HUES48 (cell line): ENCODE measurements around the gene EYS.

Source experiments
- H3K27ac ChIP-seq: one replicate; pipeline ENCODE4 v1.7.0; 2013; ENCODE audit warnings: low read depth, low read length, inconsistent platforms
- H3K27me3 ChIP-seq: 2 replicates; pipeline ENCODE4 v1.6.1; 2013; ENCODE audit warnings: mild to moderate bottlenecking, low read length; ENCODE audit not compliant: control insufficient read depth, insufficient read depth
- H3K36me3 ChIP-seq: 2 replicates; pipeline ENCODE4 v1.6.1; 2013; ENCODE audit warnings: low read length; ENCODE audit not compliant: control insufficient read depth, insufficient read depth
- H3K4me1 ChIP-seq: 2 replicates; pipeline ENCODE4 v1.6.1; 2013; ENCODE audit warnings: mild to moderate bottlenecking, low read length; ENCODE audit not compliant: control insufficient read depth, insufficient read depth
- H3K4me3 ChIP-seq: 2 replicates; pipeline ENCODE4 v1.5.1; 2013; ENCODE audit warnings: mild to moderate bottlenecking, low read depth, low read length
- H3K9ac ChIP-seq: 2 replicates; pipeline ENCODE4 v1.6.1; 2013; ENCODE audit warnings: mild to moderate bottlenecking, low read depth, low read length, moderate library complexity
- H3K9me3 ChIP-seq: 2 replicates; pipeline ENCODE4 v1.6.1; 2013; ENCODE audit warnings: low read length; ENCODE audit not compliant: control insufficient read depth, insufficient read depth

Gene EYS

GRCh38 chr6:64737418-64737817, 969.6 kb downstream of the EYS start:
- no peak overlapping the region for H3K4me3 ChIP-seq

GRCh38 chr6:64736421-64736950, 970.5 kb downstream of the EYS start:
- Histone ChIP-seq H3K9ac (no peak overlapping the region), H3K4me3 (no peak overlapping the region), H3K36me3 (no peaks in the 10 kb centered on the region), H3K9me3 (no peaks in the 10 kb centered on the region), H3K27me3 (no peaks in the 10 kb centered on the region), H3K4me1 (no peaks in the 10 kb centered on the region), H3K27ac (no peak overlapping the region)

More at GRCh38 chr6:64737418-64737817, 969.6 kb downstream of the EYS start:
- no peaks in the 10 kb centered on the region for H3K9me3 ChIP-seq
- H3K4me1 ChIP-seq = no peaks in the 10 kb centered on the region
- H3K9ac ChIP-seq = no peak overlapping the region
- H3K27ac ChIP-seq = no peak overlapping the region
- no peaks in the 10 kb centered on the region for H3K36me3 ChIP-seq
- H3K27me3 ChIP-seq = no peaks in the 10 kb centered on the region

GRCh38 chr6:64733433-64733832, 973.6 kb downstream of the EYS start:
- no peaks in the 10 kb centered on the region for H3K36me3 ChIP-seq
- H3K4me1 ChIP-seq = no peaks in the 10 kb centered on the region
- no peaks in the 10 kb centered on the region for H3K9me3 ChIP-seq
- no peak overlapping the region for H3K9ac ChIP-seq
- no peak overlapping the region for H3K4me3 ChIP-seq
- H3K27ac ChIP-seq = no peak overlapping the region
- no peaks in the 10 kb centered on the region for H3K27me3 ChIP-seq

GRCh38 chr6:64732888-64733287, 974.1 kb downstream of the EYS start:
- no peak overlapping the region for H3K27ac ChIP-seq
- no peaks in the 10 kb centered on the region for H3K4me1 ChIP-seq
- H3K9me3 ChIP-seq = no peaks in the 10 kb centered on the region
- no peaks in the 10 kb centered on the region for H3K36me3 ChIP-seq
- H3K27me3 ChIP-seq = no peaks in the 10 kb centered on the region
- H3K4me3 ChIP-seq = no peak overlapping the region
- no peak overlapping the region for H3K9ac ChIP-seq

GRCh38 chr6:64729522-64729921, 977.5 kb downstream of the EYS start:
- H3K36me3 ChIP-seq = no peaks in the 10 kb centered on the region
- H3K27ac ChIP-seq = no peak overlapping the region
- H3K9ac ChIP-seq = no peak overlapping the region
- H3K4me3 ChIP-seq = no peak overlapping the region
- no peaks in the 10 kb centered on the region for H3K27me3 ChIP-seq
- H3K9me3 ChIP-seq = no peaks in the 10 kb centered on the region
- no peaks in the 10 kb centered on the region for H3K4me1 ChIP-seq

GRCh38 chr6:64727075-64727474, 980.0 kb downstream of the EYS start:
- no peaks in the 10 kb centered on the region for H3K36me3 ChIP-seq

GRCh38 chr6:64724091-64724490, 982.9 kb downstream of the EYS start:
- H3K27ac ChIP-seq = no peak overlapping the region
- H3K4me3 ChIP-seq = no peak overlapping the region
- no peak overlapping the region for H3K9ac ChIP-seq
- no peaks in the 10 kb centered on the region for H3K4me1 ChIP-seq
- H3K27me3 ChIP-seq = no peaks in the 10 kb centered on the region
- no peaks in the 10 kb centered on the region for H3K36me3 ChIP-seq
- H3K9me3 ChIP-seq = no peaks in the 10 kb centered on the region

More at GRCh38 chr6:64727075-64727474, 980.0 kb downstream of the EYS start:
- H3K9ac ChIP-seq = no peak overlapping the region
- no peak overlapping the region for H3K4me3 ChIP-seq
- H3K9me3 ChIP-seq = no peaks in the 10 kb centered on the region
- no peak overlapping the region for H3K27ac ChIP-seq
- no peaks in the 10 kb centered on the region for H3K4me1 ChIP-seq
- H3K27me3 ChIP-seq = no peaks in the 10 kb centered on the region

- Histone ChIP-seq H3K4me1 (no peaks in the 10 kb centered on the region), H3K4me3 (no peak overlapping the region)
Observed at GRCh38 chr6:64723327-64724058, 983.5 kb downstream of the EYS start.

GRCh38 chr6:64721865-64722264, 985.2 kb downstream of the EYS start:
- no peak overlapping the region for H3K27ac ChIP-seq
- H3K36me3 ChIP-seq = no peaks in the 10 kb centered on the region
- no peak overlapping the region for H3K4me3 ChIP-seq
- no peaks in the 10 kb centered on the region for H3K9me3 ChIP-seq
- H3K4me1 ChIP-seq = no peaks in the 10 kb centered on the region
- no peaks in the 10 kb centered on the region for H3K27me3 ChIP-seq
- no peak overlapping the region for H3K9ac ChIP-seq

More at GRCh38 chr6:64723327-64724058, 983.5 kb downstream of the EYS start:
- no peaks in the 10 kb centered on the region for H3K9me3 ChIP-seq
- no peaks in the 10 kb centered on the region for H3K36me3 ChIP-seq
- H3K27me3 ChIP-seq = no peaks in the 10 kb centered on the region
- no peak overlapping the region for H3K9ac ChIP-seq
- H3K27ac ChIP-seq = no peak overlapping the region

GRCh38 chr6:64717281-64717680, 989.7 kb downstream of the EYS start:
- Histone ChIP-seq H3K9me3 (no peaks in the 10 kb centered on the region), H3K36me3 (no peaks in the 10 kb centered on the region), H3K4me3 (no peak overlapping the region), H3K9ac (no peak overlapping the region), H3K27me3 (no peaks in the 10 kb centered on the region), H3K27ac (no peak overlapping the region), H3K4me1 (no peaks in the 10 kb centered on the region)

- H3K36me3 ChIP-seq = no peaks in the 10 kb centered on the region
- no peaks in the 10 kb centered on the region for H3K4me1 ChIP-seq
- H3K4me3 ChIP-seq = no peak overlapping the region
- H3K9ac ChIP-seq = no peak overlapping the region
- H3K9me3 ChIP-seq = no peaks in the 10 kb centered on the region
- no peaks in the 10 kb centered on the region for H3K27me3 ChIP-seq
- no peak overlapping the region for H3K27ac ChIP-seq
Observed at GRCh38 chr6:64715624-64716023, 991.4 kb downstream of the EYS start.
